ENCODE measurements around the gene N4BP2L2. TPM values are rescaled to one million over a fixed set of nuclear protein-coding genes. Genes with fewer than 3 reads are reported as not detected.
"Not testable (repeated sequence)": the region's sequence is repeated elsewhere in the genome, so short reads cannot be mapped to it uniquely, and the experiment has no call there.

Gene N4BP2L2
- total RNA-seq, 4 donors from 2014 or later = 78.7 to 287 (median 127) TPM

DNA sequence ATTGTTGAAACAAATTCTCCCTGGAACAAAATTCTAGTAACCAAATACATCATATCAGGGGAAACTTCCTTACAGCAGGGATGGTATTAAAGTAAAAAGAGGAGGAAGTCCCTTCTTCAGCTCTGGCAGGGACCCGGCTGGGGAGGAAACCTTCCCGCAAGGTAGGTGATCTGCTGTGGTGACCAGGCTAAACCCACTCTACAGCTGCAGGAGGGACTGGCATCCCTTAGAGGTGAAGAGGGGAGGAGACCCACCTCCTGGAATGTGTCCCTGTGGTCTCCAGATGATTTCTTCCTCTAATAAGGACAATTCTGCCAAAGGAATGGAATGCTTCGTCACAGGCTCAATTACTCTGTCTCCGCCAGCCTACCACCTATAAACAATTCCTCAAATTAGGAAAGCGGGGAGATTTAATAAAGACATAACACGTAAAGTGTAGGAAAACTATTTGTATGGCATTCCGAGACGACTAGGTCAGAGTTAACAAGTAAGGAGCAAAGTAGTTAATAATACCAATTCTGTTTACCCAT, 47.0 kb upstream of the N4BP2L2 start:
- ATAC-seq = no peak
- TF ChIP-seq, protein P1, sequence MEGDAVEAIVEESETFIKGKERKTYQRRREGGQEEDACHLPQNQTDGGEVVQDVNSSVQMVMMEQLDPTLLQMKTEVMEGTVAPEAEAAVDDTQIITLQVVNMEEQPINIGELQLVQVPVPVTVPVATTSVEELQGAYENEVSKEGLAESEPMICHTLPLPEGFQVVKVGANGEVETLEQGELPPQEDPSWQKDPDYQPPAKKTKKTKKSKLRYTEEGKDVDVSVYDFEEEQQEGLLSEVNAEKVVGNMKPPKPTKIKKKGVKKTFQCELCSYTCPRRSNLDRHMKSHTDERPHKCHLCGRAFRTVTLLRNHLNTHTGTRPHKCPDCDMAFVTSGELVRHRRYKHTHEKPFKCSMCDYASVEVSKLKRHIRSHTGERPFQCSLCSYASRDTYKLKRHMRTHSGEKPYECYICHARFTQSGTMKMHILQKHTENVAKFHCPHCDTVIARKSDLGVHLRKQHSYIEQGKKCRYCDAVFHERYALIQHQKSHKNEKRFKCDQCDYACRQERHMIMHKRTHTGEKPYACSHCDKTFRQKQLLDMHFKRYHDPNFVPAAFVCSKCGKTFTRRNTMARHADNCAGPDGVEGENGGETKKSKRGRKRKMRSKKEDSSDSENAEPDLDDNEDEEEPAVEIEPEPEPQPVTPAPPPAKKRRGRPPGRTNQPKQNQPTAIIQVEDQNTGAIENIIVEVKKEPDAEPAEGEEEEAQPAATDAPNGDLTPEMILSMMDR (IDR thresholded peaks at IDR 0.05) = no peak
- TF ChIP-seq EP300 (IDR thresholded peaks at IDR 0.05) (no peak), POLR2A (IDR thresholded peaks at IDR 0.05) (no peak), POLR2AphosphoS5 (IDR thresholded peaks at IDR 0.05) (no peak)
- 16 to 26% methylated on average over 8 of the region's 8 CpGs for WGBS, 2 donors (ENCODE audit: low coverage in 1 of 2)

GRCh38 chr13:32582991-32583390, 44.4 kb upstream of the N4BP2L2 start:
- Histone ChIP-seq H3K9me3 (no peaks in the 10 kb centered on the region), H3K4me1 (peaks cover 0 to 8% (median 0%) of the 10 kb centered on the region in 3 donors)
- whole genome bisulfite sequencing, 2 donors (ENCODE audit: low coverage in 1 of 2) = 87 to 100% methylated on average over 1 to 2 of the region's 2 CpGs

More for the DNA sequence above, 47.0 kb upstream of the N4BP2L2 start:
- peaks cover 0 to 34% (median 5%) of the 10 kb centered on the region in 3 donors for H3K4me1 ChIP-seq
- peak overlapping the region in 3 of 4 donors; percentile 95 to 99 (median 98) for H3K27ac ChIP-seq
- H3K36me3 ChIP-seq = no peaks in the 10 kb centered on the region
- H3K9me3 ChIP-seq = no peaks in the 10 kb centered on the region
- H3K27me3 ChIP-seq = no peaks in the 10 kb centered on the region
- peak overlapping the region; percentile 37 to 88 for H3K4me3 ChIP-seq

GRCh38 chr13:32582281-32582680, 43.7 kb upstream of the N4BP2L2 start:
- WGBS, 2 donors (ENCODE audit: low coverage in 1 of 2) = 55 to 61% methylated on average over 2 of the region's 2 CpGs
- Histone ChIP-seq H3K27ac (no peak overlapping the region), H3K36me3 (no peaks in the 10 kb centered on the region), H3K9me3 (peaks cover 0 to 1% (median 0%) of the 10 kb centered on the region in 3 donors), H3K27me3 (no peaks in the 10 kb centered on the region), H3K4me3 (no peak overlapping the region), H3K4me1 (peaks cover 0 to 7% (median 0%) of the 10 kb centered on the region in 3 donors)
- TF ChIP-seq, protein P1 (IDR thresholded peaks at IDR 0.05) = no peak
- TF ChIP-seq POLR2A (IDR thresholded peaks at IDR 0.05) (no peak), EP300 (IDR thresholded peaks at IDR 0.05) (no peak), POLR2AphosphoS5 (IDR thresholded peaks at IDR 0.05) (no peak)
- ATAC-seq = no peak

More at GRCh38 chr13:32582991-32583390, 44.4 kb upstream of the N4BP2L2 start:
- Histone ChIP-seq H3K27ac (no peak overlapping the region), H3K27me3 (no peaks in the 10 kb centered on the region), H3K36me3 (no peaks in the 10 kb centered on the region), H3K4me3 (no peak overlapping the region)
- no peak for ATAC-seq
- TF ChIP-seq EP300 (IDR thresholded peaks at IDR 0.05) (no peak), POLR2A (IDR thresholded peaks at IDR 0.05) (no peak), POLR2AphosphoS5 (IDR thresholded peaks at IDR 0.05) (no peak)
- TF ChIP-seq, protein P1 (IDR thresholded peaks at IDR 0.05) = no peak

- Histone ChIP-seq H3K4me1 (peaks cover 0 to 7% (median 0%) of the 10 kb centered on the region in 3 donors), H3K9me3 (peaks cover 0 to 6% (median 0%) of the 10 kb centered on the region in 3 donors), H3K4me3 (no peak overlapping the region), H3K27ac (no peak overlapping the region), H3K27me3 (no peaks in the 10 kb centered on the region), H3K36me3 (no peaks in the 10 kb centered on the region)
- WGBS, 2 donors (ENCODE audit: low coverage in 1 of 2) = 47 to 52% methylated on average over 3 of the region's 3 CpGs
- TF ChIP-seq EP300 (IDR thresholded peaks at IDR 0.05) (no peak), POLR2AphosphoS5 (IDR thresholded peaks at IDR 0.05) (no peak)
- TF ChIP-seq, protein P1 (IDR thresholded peaks at IDR 0.05) = peak; percentile 35 to 58 (median 46)
- no peak for ATAC-seq
These were observed 42.7 kb upstream of the N4BP2L2 start for GRCh38 chr13:32581177-32581786.

GRCh38 chr13:32577032-32577431, 38.4 kb upstream of the N4BP2L2 start:
- Histone ChIP-seq H3K9me3 (peaks cover 0 to 6% (median 0%) of the 10 kb centered on the region in 3 donors), H3K4me3 (no peak overlapping the region), H3K36me3 (no peaks in the 10 kb centered on the region), H3K27me3 (no peaks in the 10 kb centered on the region), H3K4me1 (no peaks in the 10 kb centered on the region), H3K27ac (no peak overlapping the region)
- TF ChIP-seq POLR2AphosphoS5 (IDR thresholded peaks at IDR 0.05) = no peak
- TF ChIP-seq, protein P1 (IDR thresholded peaks at IDR 0.05) = no peak
- TF ChIP-seq EP300 (IDR thresholded peaks at IDR 0.05) = no peak
- TF ChIP-seq POLR2A (IDR thresholded peaks at IDR 0.05) = no peak
- 100% methylated on average over 1 of the region's 3 CpGs; no CpG with 5 or more reads in 1 of the 2 donors for WGBS, 2 donors (ENCODE audit: low coverage in 1 of 2)
- no peak for ATAC-seq

DNA sequence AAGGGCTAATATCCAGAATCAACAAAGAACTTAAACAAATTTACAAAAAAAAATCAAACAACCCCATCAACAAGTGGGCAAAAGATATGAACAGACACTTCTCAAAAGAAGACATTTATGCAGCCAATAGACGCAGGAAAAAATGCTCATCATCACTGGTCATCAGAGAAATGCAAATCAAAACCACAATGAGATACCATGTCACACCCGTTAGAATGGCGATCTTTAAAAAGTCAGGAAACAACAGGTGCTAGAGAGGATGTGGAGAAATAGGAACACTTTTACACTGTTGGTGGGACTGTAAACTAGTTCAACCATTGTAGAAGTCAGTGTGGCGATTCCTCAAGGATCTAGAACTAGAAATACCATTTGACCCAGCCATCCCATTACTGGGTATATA, 37.1 kb upstream of the N4BP2L2 start:
- 92 to 97% methylated on average over 3 to 4 of the region's 4 CpGs for WGBS, 2 donors (ENCODE audit: low coverage in 1 of 2)
- not testable (repeated sequence) for H3K4me3 ChIP-seq, H3K36me3 ChIP-seq, H3K4me1 ChIP-seq, H3K9me3 ChIP-seq, ATAC-seq, H3K27ac ChIP-seq, H3K27me3 ChIP-seq

GRCh38 chr13:32560842-32561241, 22.2 kb upstream of the N4BP2L2 start:
- not testable (repeated sequence) for H3K36me3 ChIP-seq, H3K4me3 ChIP-seq, H3K4me1 ChIP-seq, ATAC-seq, H3K27ac ChIP-seq, H3K27me3 ChIP-seq
- peaks cover 0 to 17% (median 0%) of the 10 kb centered on the region in 3 donors for H3K9me3 ChIP-seq
- whole genome bisulfite sequencing, 2 donors (ENCODE audit: low coverage in 1 of 2) = 60 to 100% methylated on average over 1 of the region's 1 CpG

All from gastroesophageal sphincter (tissue), 4 donors.